Fibroblast of peridontal ligament (primary cell): ENCODE data around the gene SYNE1.
A peak's percentile ranks its signal among the peaks of the same experiment; 100 is the strongest.
"Not testable (repeated sequence)": the region's sequence is repeated elsewhere in the genome, so short reads cannot be mapped to it uniquely, and the experiment has no call there.

Source experiments
- DNase-seq: peaks from one replicate; pipeline ENCODE4 v3.0.0-alpha.2; 2010; ENCODE audit errors: extremely low read depth

SYNE1 gene

DNA sequence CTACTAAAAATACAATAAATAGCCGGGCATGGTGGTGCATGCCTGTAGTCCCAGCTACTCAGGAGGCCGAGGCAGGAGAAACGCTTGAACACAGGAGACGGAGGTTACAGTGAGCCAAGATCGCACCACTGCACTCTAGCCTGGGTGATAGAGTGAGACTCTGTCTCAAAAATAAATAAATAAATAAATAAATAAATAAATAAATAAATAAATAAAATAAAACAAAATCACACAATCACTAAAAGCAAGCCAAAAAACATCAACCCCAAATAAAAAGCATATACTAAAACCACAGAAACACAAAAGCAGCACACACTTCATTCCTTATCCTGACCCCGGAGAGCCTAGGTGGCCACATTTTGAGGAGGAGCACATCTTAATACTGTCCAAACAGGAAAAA is 498.8 kb downstream of the SYNE1 start:
- DNase-seq, result not testable (repeated sequence)

DNA sequence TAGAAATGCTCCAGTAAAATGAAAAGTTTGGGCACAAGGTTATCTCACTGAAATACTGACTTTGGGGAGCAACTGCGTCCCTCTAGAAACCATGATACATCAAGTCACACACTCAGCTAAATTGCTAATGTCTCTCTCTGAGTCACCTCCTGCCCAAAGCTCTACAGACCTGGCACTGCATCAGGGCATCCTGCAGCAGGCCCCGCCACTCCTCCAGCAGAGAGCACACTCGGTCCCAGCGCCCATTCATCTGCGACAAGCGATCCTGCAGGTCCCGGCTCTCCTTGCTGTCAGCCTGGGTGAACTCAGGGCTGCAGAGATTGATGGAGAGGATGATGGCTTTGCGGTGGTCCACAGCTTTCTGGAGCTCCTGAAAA is 500.7 kb downstream of the SYNE1 start:
- no peak for DNase-seq

GRCh38 chr6:152135755-152136448 is 501.3 kb downstream of the SYNE1 start:
- DNase-seq, result no peak

DNA sequence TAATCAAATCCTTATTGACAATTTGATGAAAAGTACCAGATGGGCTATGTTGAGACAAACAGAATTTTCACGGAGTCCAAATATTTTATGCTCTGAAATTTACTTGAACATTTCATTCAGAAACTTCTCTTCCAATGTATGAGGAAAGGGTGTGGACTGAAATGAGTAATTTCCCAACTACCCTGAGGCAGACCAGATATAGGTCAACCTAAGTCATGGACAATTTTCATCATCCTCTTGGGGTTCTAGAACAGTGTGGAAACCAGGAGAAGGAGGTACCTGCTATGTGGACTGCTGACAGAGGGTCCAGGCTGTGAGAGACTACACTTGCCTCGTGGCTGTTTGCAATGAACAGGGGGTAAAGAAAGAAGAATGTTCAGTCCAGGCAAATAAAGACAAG is 506.7 kb downstream of the SYNE1 start:
- DNase-seq, result peak; percentile 14

DNA sequence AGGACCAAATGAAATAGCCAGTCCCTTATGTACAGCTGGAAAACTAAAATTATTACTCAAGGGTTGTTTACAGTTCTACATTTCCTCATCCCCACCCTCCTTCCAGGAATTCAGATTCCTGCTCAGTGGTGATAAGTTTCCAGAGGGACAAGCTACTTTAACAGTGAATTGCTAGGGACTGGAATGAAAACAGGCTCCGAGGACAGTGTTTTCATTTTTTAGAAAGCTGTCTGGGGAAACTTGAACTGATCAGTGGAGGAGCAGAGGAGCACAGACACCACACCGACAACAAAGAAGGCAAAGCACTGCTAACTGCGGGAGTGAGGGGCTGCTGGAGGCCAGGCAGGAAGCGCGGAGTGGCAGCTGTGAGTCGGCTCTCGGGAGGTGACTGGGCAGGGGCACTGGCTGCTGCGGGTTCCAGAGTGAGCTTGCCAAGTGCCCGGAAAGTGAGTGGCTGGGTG is 507.4 kb downstream of the SYNE1 start:
- peak; percentile 67 for DNase-seq

- no peak for DNase-seq
Observed at GRCh38 chr6:152127432-152128165, 509.6 kb downstream of the SYNE1 start.

DNA sequence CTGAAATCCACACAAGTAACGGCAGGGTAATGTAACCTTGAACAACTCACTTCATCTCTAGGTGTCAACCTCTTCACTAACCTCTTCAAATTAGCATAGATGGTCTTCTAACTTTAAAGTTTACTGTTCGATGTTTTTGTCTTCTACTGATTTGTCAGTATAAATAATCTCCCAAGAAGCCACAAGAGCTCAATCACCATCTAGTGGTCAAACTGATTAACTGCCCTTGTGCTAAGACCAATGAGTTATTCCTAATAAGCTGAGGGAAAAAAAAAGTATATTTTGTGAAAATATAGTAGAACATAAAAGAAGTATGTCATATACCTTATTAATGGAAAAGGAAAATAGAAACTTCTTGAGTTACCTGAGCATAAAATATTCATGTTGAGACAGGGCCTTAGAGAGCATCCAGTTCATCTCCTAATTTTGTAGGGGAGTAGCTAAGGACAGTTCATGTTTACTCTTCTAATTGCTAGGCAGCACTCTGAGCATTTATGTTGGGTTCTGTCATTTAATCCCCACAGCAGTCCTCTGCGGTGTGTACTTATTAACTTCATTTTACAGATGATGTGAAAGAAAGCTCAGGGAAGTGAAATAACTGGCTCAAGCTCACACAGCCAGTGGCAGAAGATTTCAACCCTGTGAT is 512.6 kb downstream of the SYNE1 start:
- peak; percentile 89 for DNase-seq

DNA sequence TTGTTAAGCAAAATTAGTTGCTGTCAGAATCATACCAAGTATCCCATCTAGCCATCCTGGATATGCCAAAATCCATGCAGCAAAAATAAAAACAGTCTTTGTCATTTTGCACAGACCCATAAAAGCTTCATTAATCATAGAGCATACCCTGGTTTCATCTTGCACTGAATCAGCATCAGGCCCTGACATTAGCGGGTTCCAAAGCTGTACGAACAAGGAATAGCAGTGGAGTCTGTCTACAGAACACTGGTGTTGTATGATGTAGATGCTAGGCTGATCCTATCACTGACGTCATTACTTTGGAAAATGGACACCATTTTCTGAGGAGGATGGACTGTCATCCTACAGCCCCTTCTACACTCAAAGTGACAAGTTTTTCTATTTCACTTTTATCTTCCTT is 514.1 kb downstream of the SYNE1 start:
- no peak for DNase-seq

DNA sequence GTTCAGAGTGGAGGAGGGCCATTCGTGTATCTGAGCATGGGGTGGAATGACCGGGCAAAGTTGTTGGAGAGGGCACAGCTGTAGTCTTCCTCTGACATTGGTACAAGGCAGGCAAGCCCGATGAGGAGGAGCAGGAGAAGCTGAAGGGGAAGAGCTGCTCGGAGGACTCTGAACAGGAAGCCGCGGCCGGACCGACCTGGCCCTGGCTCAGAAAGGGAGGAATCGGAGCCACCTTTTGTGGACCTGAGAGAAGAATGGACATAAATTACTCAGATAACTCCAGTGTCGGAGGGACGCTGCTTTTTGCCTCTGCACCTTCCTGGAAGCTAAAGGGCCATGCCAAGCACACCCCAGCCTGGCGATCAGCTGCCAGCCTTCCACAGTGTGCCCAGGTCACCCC is 514.7 kb downstream of the SYNE1 start:
- no peak for DNase-seq

- DNase-seq, result no peak
Observed at GRCh38 chr6:152121910-152122309, 515.3 kb downstream of the SYNE1 start.

DNA sequence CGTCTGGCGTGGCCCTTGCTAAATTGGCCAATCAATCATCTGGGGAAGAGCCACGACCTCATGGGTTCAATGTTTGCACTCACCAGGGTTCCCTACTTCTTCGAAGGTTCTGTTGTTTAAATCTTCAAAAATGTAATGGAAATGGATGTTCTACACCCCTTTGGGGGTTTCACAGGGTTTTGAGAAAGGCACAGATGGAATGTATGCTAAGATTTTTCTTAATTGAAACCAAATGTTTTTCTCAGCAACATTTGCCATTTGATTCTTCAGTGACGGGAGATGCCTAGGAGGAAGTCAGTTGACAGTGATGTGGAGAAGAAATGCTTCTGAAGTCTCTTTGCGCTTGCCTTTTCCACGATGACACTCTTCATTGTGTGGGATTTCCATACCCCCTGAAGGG is 517.3 kb downstream of the SYNE1 start:
- DNase-seq, result peak; percentile 56

- DNase-seq, result no peak
Observed at GRCh38 chr6:152118678-152119077, 518.5 kb downstream of the SYNE1 start.

DNA sequence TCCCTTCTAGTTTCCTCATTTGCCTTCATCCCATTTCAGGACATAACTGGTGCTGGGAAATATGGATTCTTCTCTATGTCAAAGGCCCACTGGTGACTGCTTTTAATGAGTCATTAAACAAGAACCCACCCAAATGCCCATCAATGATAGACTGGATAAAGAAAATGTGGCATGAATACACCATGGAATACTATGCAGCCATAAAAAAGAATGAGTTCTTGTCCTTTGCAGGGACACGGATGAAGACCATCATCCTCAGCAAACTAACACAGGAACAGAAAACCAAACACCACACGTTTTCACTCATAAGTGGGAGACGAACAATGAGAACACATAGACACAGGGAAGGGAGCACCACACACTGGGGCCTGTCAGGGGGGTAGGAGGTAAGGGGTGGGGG is 518.9 kb downstream of the SYNE1 start:
- no peak for DNase-seq

GRCh38 chr6:152117156-152118133 is 519.7 kb downstream of the SYNE1 start:
- DNase-seq, result no peak

- DNase-seq, result no peak
Observed at GRCh38 chr6:152112491-152113261, 524.5 kb downstream of the SYNE1 start.

- DNase-seq, result peak; percentile 87
Observed at GRCh38 chr6:152110886-152111820, 526.0 kb downstream of the SYNE1 start.

GRCh38 chr6:152107973-152108372 is 529.2 kb downstream of the SYNE1 start:
- DNase-seq, result no peak

DNA sequence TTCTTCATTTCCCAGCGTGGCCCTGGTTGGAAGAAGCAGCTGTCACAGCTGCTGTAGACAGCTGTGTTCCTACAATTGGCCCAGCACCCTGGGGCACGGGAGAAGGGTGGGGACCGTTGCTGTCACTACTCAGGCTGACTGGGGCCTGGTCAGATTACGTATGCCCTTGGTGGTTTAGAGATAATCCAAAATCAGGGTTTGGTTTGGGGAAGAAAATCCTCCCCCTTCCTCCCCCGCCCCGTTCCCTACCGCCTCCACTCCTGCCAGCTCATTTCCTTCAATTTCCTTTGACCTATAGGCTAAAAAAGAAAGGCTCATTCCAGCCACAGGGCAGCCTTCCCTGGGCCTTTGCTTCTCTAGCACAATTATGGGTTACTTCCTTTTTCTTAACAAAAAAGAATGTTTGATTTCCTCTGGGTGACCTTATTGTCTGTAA is 537.0 kb downstream of the SYNE1 start:
- DNase-seq, result peak; percentile 42

DNA sequence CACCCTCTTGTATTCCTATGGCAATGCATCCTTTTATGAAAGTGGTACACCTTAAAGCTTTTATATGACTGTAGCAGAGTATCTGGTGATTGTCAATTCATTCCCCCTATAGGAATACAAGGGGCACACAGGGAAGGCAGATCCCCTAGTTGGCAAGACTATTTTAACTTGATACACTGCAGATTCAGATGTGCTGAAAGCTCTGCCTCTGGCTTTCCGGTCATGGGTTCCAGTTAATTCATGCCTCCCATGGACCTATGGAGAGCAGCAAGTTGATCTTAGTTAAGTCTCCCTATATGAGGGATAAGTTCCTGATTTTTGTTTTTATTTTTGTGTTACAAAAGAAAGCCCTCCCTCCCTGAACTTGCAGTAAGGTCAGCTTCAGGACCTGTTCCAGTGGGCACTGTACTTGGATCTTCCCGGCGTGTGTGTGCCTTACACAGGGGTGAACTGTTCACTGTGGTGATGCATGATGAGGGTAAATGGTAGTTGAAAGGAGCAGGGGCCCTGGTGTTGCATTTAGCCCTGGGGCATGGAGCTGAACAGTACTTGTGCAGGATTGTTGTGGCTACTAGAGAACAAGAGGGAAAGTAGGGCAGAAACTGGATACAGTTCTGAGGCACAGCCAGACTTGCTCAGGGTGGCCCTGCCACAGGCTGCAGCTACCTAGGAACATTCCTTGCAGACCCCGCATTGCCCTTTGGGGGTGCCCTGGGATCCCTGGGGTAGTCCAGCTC is 537.5 kb downstream of the SYNE1 start:
- no peak for DNase-seq
